Ectodermal cell (in vitro differentiated cells): ENCODE measurements around the gene SCGB1C1. TPM values are rescaled to one million over a fixed set of nuclear protein-coding genes. Genes with fewer than 3 reads are reported as not detected.
"Not testable (repeated sequence)": the region's sequence is repeated elsewhere in the genome, so short reads cannot be mapped to it uniquely, and the experiment has no call there.

Experiments
- H3K27ac ChIP-seq: 2 replicates; pipeline ENCODE4 v1.7.0; 2013; ENCODE audit warnings: mild to moderate bottlenecking, low read depth, low read length; ENCODE audit not compliant: insufficient read depth, poor library complexity, severe bottlenecking
- H3K27me3 ChIP-seq: 2 replicates; pipeline ENCODE4 v1.7.0; 2013; ENCODE audit warnings: mild to moderate bottlenecking, low read length; ENCODE audit not compliant: insufficient read depth, control insufficient read depth, poor library complexity, severe bottlenecking
- H3K36me3 ChIP-seq: one replicate; pipeline ENCODE4 v1.7.0; 2013; ENCODE audit warnings: low read length; ENCODE audit not compliant: control insufficient read depth, insufficient read depth
- H3K4me1 ChIP-seq: one replicate; pipeline ENCODE4 v1.7.0; 2013; ENCODE audit warnings: low read length; ENCODE audit not compliant: control insufficient read depth, insufficient read depth
- H3K4me3 ChIP-seq: 2 replicates; pipeline ENCODE4 v1.7.0; 2013; ENCODE audit warnings: low read depth, low read length, control low read depth; ENCODE audit not compliant: insufficient read depth
- H3K9me3 ChIP-seq: 2 replicates; pipeline ENCODE4 v1.7.0; 2013; ENCODE audit warnings: mild to moderate bottlenecking, low read length, moderate library complexity; ENCODE audit not compliant: control insufficient read depth
- WGBS, 2 experiments: methylation state at CpG; one replicate each; pipeline ENCODE4 v1.1.7; 2013; ENCODE audit warnings: missing lambda C conversion rate in 2 of 2; 5-methylcytosine and 5-hydroxymethylcytosine counted together
- polyA plus RNA-seq, 4 experiments: library from polyadenylated mRNA; stranded (reverse); fragments of 50-300 nt; gene quantifications; one replicate each; pipeline ENCODE4 v1.2.3, GENCODE V29; 2013

The SCGB1C1 gene
- polyA plus RNA-seq (2013, experiment 1 of 4): not detected
- polyA plus RNA-seq (2013, experiment 2 of 4): not detected
- not detected for polyA plus RNA-seq (2013, experiment 3 of 4)
- polyA plus RNA-seq (2013, experiment 4 of 4): not detected

DNA sequence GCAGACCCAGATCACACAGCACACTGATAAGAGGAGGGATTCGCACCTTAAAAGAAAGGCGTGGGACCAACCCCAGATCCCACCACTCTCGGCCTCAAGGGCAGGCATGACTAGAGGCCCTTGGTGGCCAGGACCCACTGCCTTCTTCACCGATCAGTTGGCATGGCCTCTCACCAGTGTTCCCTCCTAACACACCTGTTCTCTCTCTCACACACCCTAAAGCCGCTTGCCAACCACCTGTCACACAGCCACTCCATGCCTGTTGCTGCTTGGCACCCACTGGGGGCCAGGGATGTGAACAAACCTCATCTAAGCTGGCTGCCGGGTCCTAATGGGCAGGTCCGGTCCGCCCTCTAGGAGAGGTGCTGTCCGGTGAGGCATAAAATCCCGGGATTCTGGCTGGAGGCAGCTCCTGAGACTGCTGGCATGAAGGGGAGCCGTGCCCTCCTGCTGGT is at the start of gene SCGB1C1:
TSS of gene SCGB1C1 (plus strand) at position 405 of the 455 bp plus-strand sequence. CDS start at position 427, 22 bp downstream.
- not testable (repeated sequence) for H3K27me3 ChIP-seq, H3K9me3 ChIP-seq, H3K4me3 ChIP-seq, H3K27ac ChIP-seq, H3K36me3 ChIP-seq, H3K4me1 ChIP-seq
- WGBS, 2 experiments: 95 to 97% methylated on average over 2 to 4 of the region's 11 CpGs

GRCh38 chr11:180242-180641 is 12.6 kb upstream of the SCGB1C1 start:
- not testable (repeated sequence) for H3K4me3 ChIP-seq, H3K4me1 ChIP-seq, H3K36me3 ChIP-seq, H3K27me3 ChIP-seq, H3K9me3 ChIP-seq, H3K27ac ChIP-seq
- WGBS, 2 experiments: no CpG with 5 or more reads among the region's 13 CpGs

GRCh38 chr11:189200-189783 is 3.6 kb upstream of the SCGB1C1 start:
- not testable (repeated sequence) for H3K27me3 ChIP-seq, H3K4me1 ChIP-seq, H3K36me3 ChIP-seq, H3K9me3 ChIP-seq, H3K27ac ChIP-seq, H3K4me3 ChIP-seq
- 91 to 93% methylated on average over 24 to 25 of the region's 55 CpGs for WGBS, 2 experiments

DNA sequence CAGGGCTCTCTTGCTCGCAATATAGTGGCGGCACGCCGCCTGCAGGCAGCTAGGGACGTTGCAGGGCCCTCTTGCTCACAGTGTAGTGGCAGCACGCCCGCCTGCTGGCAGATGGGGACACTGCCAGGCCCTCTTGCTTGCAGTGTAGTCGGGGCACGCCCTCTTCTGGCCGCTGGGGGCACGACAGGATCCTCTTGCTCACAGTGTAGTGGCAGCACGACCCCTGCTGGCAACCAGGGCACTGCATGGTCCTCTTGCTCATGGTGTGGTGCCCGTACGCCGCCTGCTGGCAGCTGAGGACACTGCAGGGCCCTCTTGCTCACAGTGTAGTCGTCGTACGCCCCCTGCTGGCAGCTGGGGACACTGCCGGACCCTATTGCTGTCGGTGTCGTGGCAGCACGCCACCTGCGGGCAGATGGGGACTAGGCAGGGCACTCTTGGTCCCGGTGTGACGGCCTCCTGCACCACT is 3.0 kb upstream of the SCGB1C1 start:
- H3K9me3 ChIP-seq, H3K4me1 ChIP-seq, H3K36me3 ChIP-seq, H3K27me3 ChIP-seq, H3K27ac ChIP-seq, H3K4me3 ChIP-seq: not testable (repeated sequence)
- 83 to 91% methylated on average over 7 of the region's 25 CpGs for WGBS, 2 experiments

DNA sequence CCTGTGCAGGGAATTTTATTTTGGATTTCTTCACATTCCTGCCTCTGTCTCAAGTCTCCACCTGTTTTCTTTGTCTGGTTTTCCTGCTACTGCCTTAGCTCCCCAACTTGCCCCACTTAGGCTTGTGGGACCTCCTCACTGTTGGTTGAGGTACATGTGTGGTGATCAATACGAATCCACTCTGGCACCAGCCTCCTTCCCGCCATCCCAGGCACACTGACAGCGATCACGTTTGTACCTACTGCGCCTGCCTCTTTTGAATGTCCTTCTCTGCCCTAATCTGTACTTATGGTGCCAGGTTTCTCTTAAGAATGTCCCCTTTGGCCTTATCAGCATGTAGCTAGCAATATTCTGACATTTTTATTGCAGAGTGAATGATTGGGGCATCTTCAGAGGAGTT is 2.3 kb upstream of the SCGB1C1 start:
- WGBS, 2 experiments: 85 to 93% methylated on average over 2 to 4 of the region's 5 CpGs
- not testable (repeated sequence) for H3K4me3 ChIP-seq, H3K9me3 ChIP-seq

DNA sequence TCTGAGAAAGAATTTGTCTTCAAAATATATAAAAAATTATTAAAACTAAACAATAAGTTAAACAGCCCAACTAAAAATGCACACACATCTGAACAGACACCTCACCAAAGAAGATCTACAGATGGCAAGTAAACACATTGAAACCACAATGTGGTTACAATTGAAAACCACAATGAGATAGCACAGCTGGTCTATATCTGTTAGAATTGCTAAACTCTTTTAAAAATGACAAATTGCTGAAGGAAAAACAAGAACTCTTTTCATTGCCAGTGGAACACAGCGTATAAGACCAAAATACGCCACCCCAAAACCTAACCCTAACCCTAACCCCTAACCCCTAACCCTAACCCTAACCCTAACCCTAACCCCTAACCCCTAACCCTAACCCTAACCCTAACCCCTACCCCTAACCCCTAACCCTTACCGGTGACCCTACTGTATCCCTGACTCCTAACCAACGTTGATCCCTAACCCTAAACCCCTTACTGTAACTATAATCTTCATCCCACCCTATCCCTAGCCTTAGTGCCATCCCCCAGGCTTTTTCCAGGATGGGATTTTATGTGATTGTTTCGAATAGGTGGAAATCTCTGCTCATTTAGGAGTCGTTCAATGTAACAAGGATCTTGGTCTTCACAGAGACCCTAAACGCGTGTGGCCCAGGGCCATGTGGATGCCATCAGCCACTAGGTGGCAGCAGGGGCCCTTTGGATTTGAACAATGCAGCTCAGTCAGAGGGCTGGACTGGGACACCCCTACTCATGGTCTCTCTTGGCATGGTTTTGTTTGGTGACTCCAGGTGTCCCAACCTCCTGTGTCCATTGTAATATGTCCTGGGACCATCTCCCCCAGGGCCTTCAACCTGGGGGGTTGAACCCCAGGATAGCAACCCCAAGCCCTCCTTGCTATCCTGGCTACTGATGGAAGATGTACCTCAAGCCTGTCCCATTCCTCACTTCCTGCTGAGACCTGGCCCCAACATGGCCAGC is 1.1 kb upstream of the SCGB1C1 start:
- not testable (repeated sequence) for H3K4me3 ChIP-seq, H3K27ac ChIP-seq, H3K9me3 ChIP-seq, H3K36me3 ChIP-seq, H3K4me1 ChIP-seq, H3K27me3 ChIP-seq
- 57 to 100% methylated on average over 1 to 2 of the region's 8 CpGs for WGBS, 2 experiments

More for the DNA sequence above, 2.3 kb upstream of the SCGB1C1 start:
- H3K27ac ChIP-seq, H3K36me3 ChIP-seq, H3K27me3 ChIP-seq, H3K4me1 ChIP-seq: not testable (repeated sequence)

DNA sequence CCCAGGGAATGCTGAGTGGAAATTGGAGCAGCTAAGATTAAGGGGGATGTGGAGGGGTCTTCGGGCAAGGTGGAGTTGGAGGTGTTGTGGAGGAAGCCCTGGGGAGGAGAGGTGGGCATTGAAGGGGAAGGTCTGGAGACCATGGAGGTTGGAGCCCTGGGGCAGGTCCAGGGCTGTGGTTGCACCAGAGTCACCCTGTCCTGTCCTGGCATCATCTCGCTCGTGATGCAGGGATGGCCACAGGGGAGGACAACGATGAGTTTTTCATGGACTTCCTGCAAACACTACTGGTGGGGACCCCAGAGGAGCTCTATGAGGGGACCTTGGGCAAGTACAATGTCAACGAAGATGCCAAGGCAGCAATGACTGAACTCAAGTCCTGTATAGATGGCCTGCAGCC is 603 bp downstream of the SCGB1C1 start:
- not testable (repeated sequence) for H3K4me3 ChIP-seq, H3K36me3 ChIP-seq, H3K9me3 ChIP-seq, H3K27ac ChIP-seq, H3K27me3 ChIP-seq, H3K4me1 ChIP-seq
- WGBS, 2 experiments: 86 to 90% methylated on average over 5 of the region's 5 CpGs

- Histone ChIP-seq H3K4me3 (no peak overlapping the region), H3K9me3 (no peaks in the 10 kb centered on the region)
- 90 to 92% methylated on average over 23 of the region's 23 CpGs for WGBS, 2 experiments
Observed at GRCh38 chr11:196786-197731, 4.2 kb downstream of the SCGB1C1 start.

DNA sequence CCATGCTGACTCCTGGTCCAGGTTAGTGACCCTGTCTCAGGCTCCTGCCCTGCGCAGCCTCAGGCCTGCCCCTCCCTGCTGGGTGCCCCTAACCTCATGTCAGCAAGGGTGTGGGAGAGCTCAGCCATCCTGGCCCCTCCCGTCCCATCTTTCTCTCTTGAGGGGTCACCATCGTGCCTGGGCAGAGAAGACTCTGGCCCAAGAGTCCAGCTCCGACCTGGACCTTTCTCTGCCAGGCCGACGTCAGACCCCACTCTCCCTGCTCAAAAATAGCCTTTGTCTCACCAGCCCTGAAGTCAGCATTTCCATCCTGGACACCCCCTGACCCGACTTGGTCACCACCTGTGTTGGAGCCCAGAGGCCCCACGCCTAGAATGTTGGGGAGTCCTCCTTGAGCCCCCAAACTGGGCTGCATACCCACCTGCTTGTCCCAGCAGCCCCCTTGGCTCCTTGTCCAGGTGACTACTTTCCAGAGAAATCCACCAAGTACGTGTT is 4.9 kb downstream of the SCGB1C1 start:
- WGBS, 2 experiments: 88 to 90% methylated on average over 9 of the region's 9 CpGs
- Histone ChIP-seq H3K4me1 (no peaks in the 10 kb centered on the region), H3K9me3 (no peaks in the 10 kb centered on the region), H3K4me3 (no peak overlapping the region), H3K27me3 (no peaks in the 10 kb centered on the region), H3K27ac (no peak overlapping the region), H3K36me3 (no peaks in the 10 kb centered on the region)

More at GRCh38 chr11:196786-197731, 4.2 kb downstream of the SCGB1C1 start:
- no peak overlapping the region for H3K27ac ChIP-seq
- H3K36me3 ChIP-seq: no peaks in the 10 kb centered on the region
- H3K4me1 ChIP-seq: no peaks in the 10 kb centered on the region
- no peaks in the 10 kb centered on the region for H3K27me3 ChIP-seq
